Measurements from ENCODE around the gene BCAP31. TPM values are rescaled to one million over a fixed set of nuclear protein-coding genes. Genes with fewer than 3 reads are reported as not detected.
A peak's percentile ranks its signal among the peaks of the same experiment; 100 is the strongest.

Gene BCAP31
- total and polyA plus RNA-seq, 2 of the 13 experiments (the other 11 are each of a cell fraction or from before 2014, with no cell fraction given) = 139 to 178 TPM

GRCh38 chrX:153728095-153728494 is 3.9 kb upstream of the BCAP31 start (continued):
- TF ChIP-seq MED1 (CRISPR knock-in tag; IDR thresholded peaks at IDR 0.05) (peak; percentile 37; the same call in 1 of the 2 replicates), PAXIP1 (CRISPR knock-in tag; conservative IDR thresholded peaks at IDR 0.05) (peak; percentile 51; the same call in 1 of the 2 replicates), ZNF569 (CRISPR knock-in tag; IDR thresholded peaks at IDR 0.05; ENCODE audit: borderline replicate concordance) (no peak), SNRNP70 (IDR thresholded peaks at IDR 0.05; ENCODE audit: low read depth, low read length) (no peak), ZBTB42 (CRISPR knock-in tag; IDR thresholded peaks at IDR 0.05) (no peak), ZBED4 (CRISPR knock-in tag; IDR thresholded peaks at IDR 0.05; ENCODE audit: borderline replicate concordance) (no peak), ATF4 (CRISPR knock-in tag; IDR thresholded peaks at IDR 0.05) (no peak), ETV5 (CRISPR knock-in tag; IDR thresholded peaks at IDR 0.05; ENCODE audit: borderline replicate concordance) (peak; percentile 35; the same call in 1 of the 2 replicates), ZNF263 (CRISPR knock-in tag; IDR thresholded peaks at IDR 0.05) (0 out of 2 replicates have a peak, but pooled peaks have one; percentile 19), ZKSCAN1 (IDR thresholded peaks at IDR 0.05; ENCODE audit: low read length) (no peak), MAF1 (CRISPR knock-in tag; IDR thresholded peaks at IDR 0.05; ENCODE audit: borderline replicate concordance) (no peak), ARNTL (CRISPR knock-in tag; IDR thresholded peaks at IDR 0.05) (no peak), TBX3 (IDR thresholded peaks at IDR 0.05; ENCODE audit: borderline replicate concordance) (no peak), HNF1A (IDR thresholded peaks at IDR 0.05; ENCODE audit: low read depth) (no peak), HNF1A (CRISPR knock-in tag; IDR thresholded peaks at IDR 0.05; ENCODE audit: borderline replicate concordance) (no peak), NFE2 (CRISPR knock-in tag; IDR thresholded peaks at IDR 0.05) (no peak), ZFY (CRISPR knock-in tag; IDR thresholded peaks at IDR 0.05) (no peak), GZF1 (CRISPR knock-in tag; IDR thresholded peaks at IDR 0.05) (no peak)

Measured in HepG2 (cell line).